ENCODE data around the gene MAP7. TPM values are rescaled to one million over a fixed set of nuclear protein-coding genes. Genes with fewer than 3 reads are reported as not detected.

Gene MAP7
- total RNA-seq, 2 experiments from 2014 or later = 0.45 to 0.49 TPM

DNA sequence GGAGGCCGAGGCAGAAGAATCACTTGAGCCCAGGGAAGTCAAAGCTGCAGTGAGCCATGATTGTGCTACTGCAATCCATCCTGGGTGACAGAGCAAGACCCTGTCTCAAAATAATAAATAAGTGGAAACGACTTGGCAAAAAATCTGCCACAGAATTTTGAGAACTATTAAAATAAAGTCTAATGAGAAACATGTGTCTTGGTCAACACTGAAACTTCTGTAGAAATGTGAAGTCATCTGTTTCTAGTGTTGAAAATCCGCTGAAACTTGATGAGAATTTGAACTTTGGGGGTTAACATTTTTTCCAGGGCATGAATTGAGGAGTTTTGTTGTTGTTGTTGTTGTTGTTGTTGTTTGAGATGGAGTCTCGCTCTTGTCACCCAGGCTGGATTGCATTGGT lies 231.5 kb downstream of the MAP7 start:
- no peaks in the 10 kb centered on the region for H3K27me3 ChIP-seq (ENCODE audit: control insufficient read depth in 1 of 2, insufficient read depth in 2 of 2, low read length in 2 of 2)
- H3K4me1 ChIP-seq (ENCODE audit: insufficient read depth, low read length) = no peaks in the 10 kb centered on the region
- Mint-ChIP-seq H3K9me3 (no peaks in the 10 kb centered on the region), H3K4me1 (ENCODE audit: low read depth) (no peaks in the 10 kb centered on the region), H3K27me3 (no peaks in the 10 kb centered on the region), H3K27ac (no peak overlapping the region), H3K36me3 (ENCODE audit: low read depth) (no peaks in the 10 kb centered on the region), H3K4me3 (no peak overlapping the region)
- no peak overlapping the region for H3K4me3 ChIP-seq (ENCODE audit: low read length)
- intact Hi-C loops (cut with DNase I, micrococcal nuclease) = loop anchor here (2.0 to 5.0 kb wide), 7 partner anchors 36 to 814 kb away; partner anchors contain the start of gene MTFR2 (in 2 of the 2)
- POLR2A ChIA-PET = interaction anchor here (4.6 kb wide), 1 partner anchor 29 kb away, joined by 36 read pairs; the partner anchor contains the start of gene BCLAF1
- TF ChIP-seq, protein P1, sequence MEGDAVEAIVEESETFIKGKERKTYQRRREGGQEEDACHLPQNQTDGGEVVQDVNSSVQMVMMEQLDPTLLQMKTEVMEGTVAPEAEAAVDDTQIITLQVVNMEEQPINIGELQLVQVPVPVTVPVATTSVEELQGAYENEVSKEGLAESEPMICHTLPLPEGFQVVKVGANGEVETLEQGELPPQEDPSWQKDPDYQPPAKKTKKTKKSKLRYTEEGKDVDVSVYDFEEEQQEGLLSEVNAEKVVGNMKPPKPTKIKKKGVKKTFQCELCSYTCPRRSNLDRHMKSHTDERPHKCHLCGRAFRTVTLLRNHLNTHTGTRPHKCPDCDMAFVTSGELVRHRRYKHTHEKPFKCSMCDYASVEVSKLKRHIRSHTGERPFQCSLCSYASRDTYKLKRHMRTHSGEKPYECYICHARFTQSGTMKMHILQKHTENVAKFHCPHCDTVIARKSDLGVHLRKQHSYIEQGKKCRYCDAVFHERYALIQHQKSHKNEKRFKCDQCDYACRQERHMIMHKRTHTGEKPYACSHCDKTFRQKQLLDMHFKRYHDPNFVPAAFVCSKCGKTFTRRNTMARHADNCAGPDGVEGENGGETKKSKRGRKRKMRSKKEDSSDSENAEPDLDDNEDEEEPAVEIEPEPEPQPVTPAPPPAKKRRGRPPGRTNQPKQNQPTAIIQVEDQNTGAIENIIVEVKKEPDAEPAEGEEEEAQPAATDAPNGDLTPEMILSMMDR (IDR thresholded peaks at IDR 0.05) = no peak
- CTCF ChIA-PET = no interaction called here
- DNase-seq = no peak
- H3K9me3 ChIP-seq (ENCODE audit: control insufficient read depth in 1 of 2, insufficient read depth in 1 of 2, low read length in 2 of 2) = no peaks in the 10 kb centered on the region
- ATAC-seq (ENCODE audit: poor library complexity) = no peak
- no peaks in the 10 kb centered on the region for H3K36me3 ChIP-seq (ENCODE audit: insufficient read depth, low read length)
- no peak overlapping the region for H3K27ac ChIP-seq (ENCODE audit: low read depth in 1 of 2, low read length in 2 of 2)

DNA sequence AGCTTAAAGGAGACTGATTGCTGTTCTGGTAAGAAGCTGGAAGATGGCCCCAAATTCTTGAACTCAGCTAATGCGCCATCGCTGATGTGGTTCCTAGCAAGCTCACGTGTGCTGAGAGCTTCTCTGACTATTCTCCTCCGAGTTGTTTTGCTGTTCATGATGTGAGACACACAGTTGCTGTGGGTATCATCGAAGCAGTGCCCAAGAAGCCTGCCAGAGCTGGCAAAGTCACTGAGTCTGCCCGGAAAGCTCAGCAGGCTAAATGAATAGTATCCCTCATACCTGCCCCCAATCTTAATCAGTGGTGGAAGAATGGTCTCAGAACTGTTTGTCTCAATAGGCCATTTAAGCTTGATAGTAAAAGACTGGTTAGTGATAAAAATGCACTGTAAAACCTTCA lies 232.3 kb downstream of the MAP7 start:
- TF ChIP-seq, protein P1 (IDR thresholded peaks at IDR 0.05) = no peak
- DNase-seq (no peak), ATAC-seq (ENCODE audit: poor library complexity) (no peak)
- Mint-ChIP-seq H3K36me3 (ENCODE audit: low read depth) (no peaks in the 10 kb centered on the region), H3K27me3 (no peaks in the 10 kb centered on the region), H3K9me3 (no peaks in the 10 kb centered on the region), H3K4me1 (ENCODE audit: low read depth) (no peaks in the 10 kb centered on the region), H3K27ac (no peak overlapping the region), H3K4me3 (no peak overlapping the region)
- Histone ChIP-seq H3K9me3 (ENCODE audit: control insufficient read depth in 1 of 2, insufficient read depth in 1 of 2, low read length in 2 of 2) (no peaks in the 10 kb centered on the region), H3K4me1 (ENCODE audit: insufficient read depth, low read length) (no peaks in the 10 kb centered on the region), H3K36me3 (ENCODE audit: insufficient read depth, low read length) (no peaks in the 10 kb centered on the region), H3K4me3 (ENCODE audit: low read length) (no peak overlapping the region), H3K27me3 (ENCODE audit: control insufficient read depth in 1 of 2, insufficient read depth in 2 of 2, low read length in 2 of 2) (no peaks in the 10 kb centered on the region), H3K27ac (ENCODE audit: low read depth in 1 of 2, low read length in 2 of 2) (no peak overlapping the region)
- ChIA-PET CTCF (interaction anchor here (1.2 to 2.0 kb wide), 8 partner anchors 26 to 762 kb away, joined by 3 to 26 read pairs (median 9); partner anchors contain the start of genes BCLAF1 and MTFR2), POLR2A (interaction anchor here (4.6 kb wide), 1 partner anchor 28 kb away, joined by 36 read pairs; the partner anchor contains the start of gene BCLAF1)
- intact Hi-C loops (cut with DNase I, micrococcal nuclease) = loop anchor here (1.0 to 5.0 kb wide), 11 partner anchors 30 to 867 kb away; partner anchors contain the start of gene MTFR2 (in 2 of the 2)

DNA sequence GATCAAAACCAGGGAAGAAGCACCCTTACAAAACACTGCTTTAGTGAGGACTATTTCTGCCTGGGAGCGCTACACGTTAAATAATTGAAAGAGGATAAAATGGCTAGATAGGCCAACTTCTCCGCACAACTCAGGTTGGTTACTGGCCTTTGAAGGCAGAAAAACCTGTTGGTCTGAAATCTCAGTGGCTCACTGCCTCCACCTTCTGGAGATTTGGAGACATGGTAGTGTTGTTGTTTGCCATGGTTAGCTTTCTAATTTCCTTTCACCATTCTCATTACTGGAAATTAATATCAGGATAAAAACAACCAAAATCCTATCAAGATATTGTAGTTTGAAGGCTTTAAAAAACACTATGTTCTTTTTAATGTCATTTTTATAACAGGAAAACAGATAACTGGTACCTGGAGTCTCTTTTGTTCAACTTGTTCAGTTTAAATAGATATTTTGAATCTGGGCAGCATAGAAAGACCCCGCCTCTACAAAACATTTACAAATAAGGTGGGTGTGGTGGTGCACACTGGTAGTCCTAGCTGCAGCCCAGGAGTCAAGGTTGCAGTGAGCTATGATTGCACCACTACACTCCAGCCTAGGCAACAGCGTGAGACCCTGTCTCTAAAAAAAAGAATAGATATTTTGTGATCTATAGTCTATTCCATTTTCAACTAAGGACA lies 233.1 kb downstream of the MAP7 start:
- POLR2A ChIA-PET = interaction anchor here (4.6 kb wide), 1 partner anchor 28 kb away, joined by 36 read pairs; the partner anchor contains the start of gene BCLAF1

More for the DNA sequence above, 233.1 kb downstream of the MAP7 start:
- CTCF ChIA-PET = interaction anchor here (0.6 to 2.0 kb wide), 22 partner anchors 9 to 869 kb away, joined by 3 to 26 read pairs (median 5); partner anchors contain the start of genes BCLAF1 and MTFR2
- Histone ChIP-seq H3K4me1 (ENCODE audit: insufficient read depth, low read length) (no peaks in the 10 kb centered on the region), H3K9me3 (ENCODE audit: control insufficient read depth in 1 of 2, insufficient read depth in 1 of 2, low read length in 2 of 2) (no peaks in the 10 kb centered on the region), H3K27me3 (ENCODE audit: control insufficient read depth in 1 of 2, insufficient read depth in 2 of 2, low read length in 2 of 2) (no peaks in the 10 kb centered on the region), H3K27ac (ENCODE audit: low read depth in 1 of 2, low read length in 2 of 2) (no peak overlapping the region), H3K4me3 (ENCODE audit: low read length) (no peak overlapping the region), H3K36me3 (ENCODE audit: insufficient read depth, low read length) (no peaks in the 10 kb centered on the region)
- H3K9me3 Mint-ChIP-seq = no peaks in the 10 kb centered on the region
- H3K27me3 Mint-ChIP-seq = no peaks in the 10 kb centered on the region
- H3K36me3 Mint-ChIP-seq (ENCODE audit: low read depth) = no peaks in the 10 kb centered on the region
- ATAC-seq (ENCODE audit: poor library complexity) (peak; percentile 99), DNase-seq (peak; percentile 33 to 87 (median 50))
- no peak overlapping the region for H3K4me3 Mint-ChIP-seq
- TF ChIP-seq, protein P1 (IDR thresholded peaks at IDR 0.05) = peak; percentile 83
- intact Hi-C loops (cut with DNase I, micrococcal nuclease) = loop anchor here (1.0 to 5.0 kb wide), 8 partner anchors 29 to 866 kb away; partner anchors contain the start of gene MTFR2 (in 2 of the 2)
- no peak overlapping the region for H3K27ac Mint-ChIP-seq
- H3K4me1 Mint-ChIP-seq (ENCODE audit: low read depth) = no peaks in the 10 kb centered on the region

All from CD4-positive, alpha-beta T cell (primary cell).